OCI-LY7 (cell line): ENCODE data around the gene FXYD2.

Source experiments
- CTCF ChIP-seq: fragments of 200-600 bp; sonication (generic); conservative IDR thresholded peaks from 2 replicates; pipeline ENCODE4 v1.5.1; 2014; ENCODE audit warnings: mild to moderate bottlenecking, antibody characterized with exemption, low read length, moderate library complexity, mixed read lengths
- EZH2phosphoT487 ChIP-seq: fragments of 200-600 bp; sonication (generic); IDR thresholded peaks from 2 replicates; pipeline ENCODE4 v1.6.1; 2018; ENCODE audit warnings: low read depth, borderline replicate concordance, mild to moderate bottlenecking, mixed run types, antibody characterized with exemption, low read length, moderate library complexity, mixed read lengths

- TF ChIP-seq CTCF: no peak
- TF ChIP-seq EZH2phosphoT487: no peak
Measured at GRCh38 chr11:117770061-117770460, 54.5 kb downstream of the FXYD2 start.
